ENCODE measurements around the gene C2orf78.
"Not testable (repeated sequence)": the region's sequence is repeated elsewhere in the genome, so short reads cannot be mapped to it uniquely, and the experiment has no call there.

C2orf78 gene

DNA sequence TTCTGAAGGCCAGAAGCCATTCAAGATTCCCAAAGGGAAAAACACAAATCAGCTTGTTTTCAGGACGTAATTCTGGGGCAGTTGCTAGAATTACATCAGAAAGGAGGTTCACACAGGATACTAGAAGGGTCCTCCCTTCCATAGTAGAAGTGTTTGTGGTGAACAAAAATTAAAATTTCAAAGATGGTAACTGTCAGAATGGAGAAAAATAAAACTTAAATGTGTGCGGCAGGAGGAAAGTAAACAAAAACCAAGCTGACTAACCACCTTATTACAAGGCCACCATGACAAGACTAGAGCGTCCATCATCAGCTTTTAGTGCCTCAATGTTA lies 37.1 kb upstream of the C2orf78 start:
- in situ Hi-C loops (cut with HindIII; ENCODE audit: low sequenced_read_pairs): no loop called here
- no peak overlapping the region for H3K4me3 ChIP-seq (ENCODE audit: low read depth, low read length)
- TF ChIP-seq, protein P1, sequence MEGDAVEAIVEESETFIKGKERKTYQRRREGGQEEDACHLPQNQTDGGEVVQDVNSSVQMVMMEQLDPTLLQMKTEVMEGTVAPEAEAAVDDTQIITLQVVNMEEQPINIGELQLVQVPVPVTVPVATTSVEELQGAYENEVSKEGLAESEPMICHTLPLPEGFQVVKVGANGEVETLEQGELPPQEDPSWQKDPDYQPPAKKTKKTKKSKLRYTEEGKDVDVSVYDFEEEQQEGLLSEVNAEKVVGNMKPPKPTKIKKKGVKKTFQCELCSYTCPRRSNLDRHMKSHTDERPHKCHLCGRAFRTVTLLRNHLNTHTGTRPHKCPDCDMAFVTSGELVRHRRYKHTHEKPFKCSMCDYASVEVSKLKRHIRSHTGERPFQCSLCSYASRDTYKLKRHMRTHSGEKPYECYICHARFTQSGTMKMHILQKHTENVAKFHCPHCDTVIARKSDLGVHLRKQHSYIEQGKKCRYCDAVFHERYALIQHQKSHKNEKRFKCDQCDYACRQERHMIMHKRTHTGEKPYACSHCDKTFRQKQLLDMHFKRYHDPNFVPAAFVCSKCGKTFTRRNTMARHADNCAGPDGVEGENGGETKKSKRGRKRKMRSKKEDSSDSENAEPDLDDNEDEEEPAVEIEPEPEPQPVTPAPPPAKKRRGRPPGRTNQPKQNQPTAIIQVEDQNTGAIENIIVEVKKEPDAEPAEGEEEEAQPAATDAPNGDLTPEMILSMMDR (IDR thresholded peaks at IDR 0.05; ENCODE audit: low read depth, low read length): no peak
- DNase-seq (ENCODE audit: low read depth, low spot score): no peak

DNA sequence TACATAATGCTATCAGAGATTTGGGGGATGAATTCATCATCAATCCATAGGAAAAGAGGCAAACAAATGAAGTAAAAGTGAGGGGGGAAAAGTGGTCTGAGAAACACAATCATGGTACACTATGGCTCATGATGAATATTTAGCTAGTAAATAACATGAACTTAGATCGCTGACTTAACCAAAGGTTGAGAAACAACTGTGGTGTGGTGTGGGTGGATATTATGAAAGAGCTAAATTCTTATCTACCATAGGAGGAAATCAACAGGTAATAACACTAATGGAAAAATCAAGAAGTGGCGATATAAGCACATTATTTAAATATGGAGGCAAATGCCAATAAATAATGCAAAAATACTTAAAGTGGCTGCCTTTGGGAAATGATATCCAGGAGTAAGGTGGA lies 34.7 kb upstream of the C2orf78 start:
- TF ChIP-seq, protein P1 (IDR thresholded peaks at IDR 0.05; ENCODE audit: low read depth, low read length): no peak
- no peak for DNase-seq (ENCODE audit: low read depth, low spot score)
- no peak overlapping the region for H3K4me3 ChIP-seq (ENCODE audit: low read depth, low read length)
- in situ Hi-C loops (cut with HindIII; ENCODE audit: low sequenced_read_pairs): no loop called here

DNA sequence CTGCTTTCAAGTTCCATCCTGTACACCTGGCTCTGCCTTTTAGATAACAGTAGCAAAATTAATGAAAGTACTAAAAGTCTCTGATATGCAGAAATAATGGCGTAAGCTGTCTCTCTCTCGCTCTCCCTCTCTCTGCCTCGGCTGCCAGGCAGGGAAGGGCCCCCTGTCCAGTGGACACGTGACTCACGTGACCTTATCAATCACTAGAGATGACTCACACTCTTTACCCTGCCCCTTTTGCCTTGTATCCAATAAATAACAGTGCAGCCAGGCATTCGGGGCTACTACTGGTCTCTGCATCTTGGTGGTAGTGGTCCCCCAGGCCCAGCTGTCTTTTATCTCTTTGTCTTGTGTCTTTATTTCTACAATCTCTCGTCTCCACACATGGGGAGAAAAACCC lies 29.7 kb upstream of the C2orf78 start:
- in situ Hi-C loops (cut with HindIII; ENCODE audit: low sequenced_read_pairs); DNase-seq (ENCODE audit: low read depth, low spot score); H3K4me3 ChIP-seq (ENCODE audit: low read depth, low read length): not testable (repeated sequence)

DNA sequence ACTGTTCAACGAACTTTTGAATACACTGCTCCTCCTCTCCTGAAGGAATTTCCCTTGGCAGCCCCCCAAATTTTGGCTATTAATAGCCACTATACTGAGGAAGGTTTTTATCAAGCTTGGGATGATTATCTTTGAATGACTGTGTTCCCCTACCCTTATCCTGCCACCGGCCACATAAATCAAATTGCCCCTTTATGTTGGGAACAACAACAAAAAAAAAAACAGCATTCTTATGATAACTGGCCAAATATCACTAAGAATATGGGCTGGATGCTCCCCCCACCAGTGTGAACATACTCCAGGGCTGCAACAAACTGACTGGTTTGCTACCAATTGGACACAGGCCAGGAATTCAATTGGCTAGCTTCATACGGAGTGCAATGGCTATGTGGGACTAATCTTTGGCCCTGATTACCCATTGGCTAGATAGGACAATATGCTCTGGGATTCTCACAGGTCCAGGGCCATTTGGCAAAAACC lies 24.7 kb upstream of the C2orf78 start:
- TF ChIP-seq, protein P1 (IDR thresholded peaks at IDR 0.05; ENCODE audit: low read depth, low read length): no peak
- no peak overlapping the region for H3K4me3 ChIP-seq (ENCODE audit: low read depth, low read length)
- DNase-seq (ENCODE audit: low read depth, low spot score): no peak
- in situ Hi-C loops (cut with HindIII; ENCODE audit: low sequenced_read_pairs): no loop called here

DNA sequence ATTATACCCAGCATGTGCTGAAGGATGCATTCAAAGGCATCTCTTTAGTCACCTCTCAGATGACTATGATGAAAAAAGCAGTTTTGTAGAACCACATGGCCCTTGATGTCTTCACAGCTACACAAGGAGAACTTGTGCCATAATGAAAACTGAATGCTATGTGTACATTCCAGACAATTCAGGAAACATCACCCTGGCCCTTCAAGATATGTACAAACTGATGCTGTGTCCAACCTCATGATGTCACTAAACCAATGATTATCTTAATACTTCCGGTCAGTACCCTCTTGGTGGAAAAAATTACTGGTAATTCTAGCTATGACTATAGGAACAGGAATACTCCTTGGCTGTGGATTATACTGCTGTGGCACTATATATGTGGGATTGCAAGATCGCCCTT lies 24.1 kb upstream of the C2orf78 start:
- in situ Hi-C loops (cut with HindIII; ENCODE audit: low sequenced_read_pairs): no loop called here
- H3K4me3 ChIP-seq (ENCODE audit: low read depth, low read length): no peak overlapping the region
- TF ChIP-seq, protein P1 (IDR thresholded peaks at IDR 0.05; ENCODE audit: low read depth, low read length): no peak
- DNase-seq (ENCODE audit: low read depth, low spot score): no peak

DNA sequence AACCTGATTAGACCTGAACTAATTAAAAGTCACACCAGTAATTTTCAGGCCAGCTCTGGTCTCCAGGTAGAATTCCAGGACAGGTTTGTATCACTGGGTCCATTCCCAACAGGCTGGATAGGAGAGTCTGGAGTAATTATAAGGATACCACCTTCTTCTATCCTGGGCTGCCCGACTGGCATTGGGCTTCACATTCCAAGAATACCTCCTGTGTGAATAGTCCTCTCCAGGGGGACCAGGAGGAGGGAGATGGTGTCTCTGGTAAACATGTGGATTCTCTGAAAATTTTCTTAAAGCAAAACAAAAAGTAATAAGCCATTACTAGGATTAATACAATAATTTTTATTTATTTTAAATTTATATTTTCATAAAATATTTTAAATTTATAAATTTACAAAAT lies 21.4 kb upstream of the C2orf78 start:
- no peak for DNase-seq (ENCODE audit: low read depth, low spot score)
- TF ChIP-seq, protein P1 (IDR thresholded peaks at IDR 0.05; ENCODE audit: low read depth, low read length): no peak
- H3K4me3 ChIP-seq (ENCODE audit: low read depth, low read length): no peak overlapping the region
- in situ Hi-C loops (cut with HindIII; ENCODE audit: low sequenced_read_pairs): no loop called here

DNA sequence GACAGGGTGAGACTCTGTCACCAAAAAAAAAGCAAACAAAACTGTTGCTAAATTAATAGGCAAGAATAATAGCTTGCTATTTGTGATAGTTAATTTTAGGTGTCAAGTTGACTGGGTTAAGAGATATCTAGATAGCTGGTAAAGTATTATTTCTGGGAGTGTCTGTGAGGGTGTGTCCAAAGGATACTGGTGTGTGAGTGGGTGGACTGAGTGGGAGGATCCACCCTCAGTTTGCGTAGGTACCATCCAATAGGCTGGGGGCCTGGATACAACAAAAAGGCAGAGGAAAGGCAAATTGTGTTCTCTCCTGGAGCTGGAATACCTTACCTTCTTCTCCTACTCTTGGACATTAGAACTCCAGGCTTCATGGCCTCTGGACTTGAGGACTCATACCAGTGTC lies 19.0 kb upstream of the C2orf78 start:
- in situ Hi-C loops (cut with HindIII; ENCODE audit: low sequenced_read_pairs): no loop called here
- TF ChIP-seq, protein P1 (IDR thresholded peaks at IDR 0.05; ENCODE audit: low read depth, low read length): no peak
- H3K4me3 ChIP-seq (ENCODE audit: low read depth, low read length): no peak overlapping the region
- no peak for DNase-seq (ENCODE audit: low read depth, low spot score)
